Karpas-422 (cell line): ENCODE results near the gene IGSF21. TPM values are rescaled to one million over a fixed set of nuclear protein-coding genes. Genes with fewer than 3 reads are reported as not detected.

Source experiments
- DNase-seq: peaks from one replicate; pipeline ENCODE4 v3.0.0-alpha.2; 2015
- H2AFZ ChIP-seq: fragments of 200-600 bp; sonication (generic); 2 replicates; pipeline ENCODE4 v1.6.1; 2014; ENCODE audit warnings: antibody characterized with exemption, low read length, mixed read lengths
- H3K27ac ChIP-seq: fragments of 200-600 bp; sonication (generic); 2 replicates; pipeline ENCODE4 v1.5.1; 2014; ENCODE audit warnings: mild to moderate bottlenecking, low read length, moderate library complexity
- H3K27me3 ChIP-seq: fragments of 200-600 bp; sonication (generic); 2 replicates; pipeline ENCODE4 v1.6.1; 2014; ENCODE audit warnings: low read length, mixed read lengths
- H3K36me3 ChIP-seq: fragments of 200-600 bp; sonication (generic); 2 replicates; pipeline ENCODE4 v1.6.1; 2014; ENCODE audit warnings: low read length, mixed read lengths; ENCODE audit not compliant: insufficient read depth
- H3K4me1 ChIP-seq: fragments of 200-600 bp; sonication (generic); 2 replicates; pipeline ENCODE4 v1.6.1; 2014; ENCODE audit warnings: mild to moderate bottlenecking, low read length, mixed read lengths
- H3K4me2 ChIP-seq: fragments of 200-600 bp; sonication (generic); 2 replicates; pipeline ENCODE4 v1.6.1; 2014; ENCODE audit warnings: low read length, low read depth, mild to moderate bottlenecking; ENCODE audit not compliant: poor library complexity, severe bottlenecking
- H3K4me3 ChIP-seq: fragments of 200-600 bp; sonication (generic); 2 replicates; pipeline ENCODE4 v1.5.1; 2014; ENCODE audit warnings: mild to moderate bottlenecking, antibody characterized with exemption, low read length, mixed read lengths
- H3K79me2 ChIP-seq: fragments of 200-600 bp; sonication (generic); 2 replicates; pipeline ENCODE4 v1.6.1; 2014; ENCODE audit warnings: mild to moderate bottlenecking, low read length, mixed read lengths
- H3K9ac ChIP-seq: fragments of 200-600 bp; sonication (generic); 2 replicates; pipeline ENCODE4 v1.6.0; 2014; ENCODE audit warnings: low read length
- H3K9me2 ChIP-seq: fragments of 200-600 bp; sonication (generic), shearing (Covaris generic); replicated peaks from 2 replicates; pipeline ENCODE4 v1.6.0; 2014; ENCODE audit warnings: mild to moderate bottlenecking, low read length, moderate library complexity; ENCODE audit not compliant: insufficient read depth
- H3K9me3 ChIP-seq: fragments of 300-700, 200-600 bp; sonication (generic); 2 replicates; pipeline ENCODE4 v1.6.1; 2014; ENCODE audit warnings: low read length, mixed read lengths
- H4K20me1 ChIP-seq: fragments of 200-600 bp; sonication (generic); 2 replicates; pipeline ENCODE4 v1.6.1; 2014; ENCODE audit warnings: mild to moderate bottlenecking, antibody characterized with exemption, low read length, low read depth; ENCODE audit not compliant: insufficient read depth
- total RNA-seq: library from RNA; depleted of rRNA; stranded (reverse); fragments of >200 nt; shearing (Covaris generic); gene quantifications from 2 replicates; pipeline ENCODE4 v1.2.3, GENCODE V29; 2014; ENCODE audit warnings: low replicate concordance

Gene IGSF21
- total RNA-seq, 1 experiment from 2014 or later: 0.26 TPM

- Histone ChIP-seq H3K27ac (no peak overlapping the region), H3K9me2 (no peaks in the 10 kb centered on the region), H3K79me2 (no peaks in the 10 kb centered on the region), H2AFZ (no peak overlapping the region), H4K20me1 (no peaks in the 10 kb centered on the region), H3K9me3 (no peaks in the 10 kb centered on the region), H3K4me1 (no peaks in the 10 kb centered on the region), H3K4me3 (no peak overlapping the region), H3K9ac (no peak overlapping the region), H3K27me3 (no peaks in the 10 kb centered on the region), H3K4me2 (no peak overlapping the region), H3K36me3 (no peaks in the 10 kb centered on the region)
- no peak for DNase-seq
Measured at GRCh38 chr1:18119289-18119688, 11.7 kb downstream of the IGSF21 start.

- Histone ChIP-seq H3K9me3 (no peaks in the 10 kb centered on the region), H2AFZ (no peak overlapping the region), H4K20me1 (no peaks in the 10 kb centered on the region), H3K9ac (no peak overlapping the region), H3K27ac (no peak overlapping the region), H3K9me2 (no peaks in the 10 kb centered on the region), H3K4me2 (no peak overlapping the region), H3K4me1 (no peaks in the 10 kb centered on the region), H3K27me3 (no peaks in the 10 kb centered on the region), H3K4me3 (no peak overlapping the region), H3K36me3 (no peaks in the 10 kb centered on the region), H3K79me2 (no peaks in the 10 kb centered on the region)
- no peak for DNase-seq
Measured at GRCh38 chr1:18119771-18120377, 12.3 kb downstream of the IGSF21 start.

- Histone ChIP-seq H3K9ac (no peak overlapping the region), H3K4me3 (no peak overlapping the region), H3K27me3 (no peaks in the 10 kb centered on the region), H3K79me2 (no peaks in the 10 kb centered on the region), H3K36me3 (no peaks in the 10 kb centered on the region), H3K27ac (no peak overlapping the region), H3K9me2 (no peaks in the 10 kb centered on the region), H3K4me1 (no peaks in the 10 kb centered on the region), H4K20me1 (0 out of 2 replicates have a peak, but pooled peaks cover 3% of the 10 kb centered on the region), H3K4me2 (no peak overlapping the region), H3K9me3 (no peaks in the 10 kb centered on the region), H2AFZ (no peak overlapping the region)
- no peak for DNase-seq
Measured at GRCh38 chr1:18120638-18121037, 13.0 kb downstream of the IGSF21 start.

GRCh38 chr1:18121072-18121820, 13.6 kb downstream of the IGSF21 start:
- H4K20me1 ChIP-seq: 0 out of 2 replicates have a peak, but pooled peaks cover 3% of the 10 kb centered on the region
- H3K9me2 ChIP-seq: no peaks in the 10 kb centered on the region
- no peak for DNase-seq

GRCh38 chr1:18123467-18123992, 15.9 kb downstream of the IGSF21 start:
- Histone ChIP-seq H3K36me3 (no peaks in the 10 kb centered on the region), H3K9me3 (no peaks in the 10 kb centered on the region), H3K9ac (no peak overlapping the region), H3K9me2 (no peaks in the 10 kb centered on the region), H4K20me1 (0 out of 2 replicates have a peak, but pooled peaks cover 3% of the 10 kb centered on the region), H3K27me3 (no peaks in the 10 kb centered on the region), H3K4me3 (no peak overlapping the region), H3K4me2 (no peak overlapping the region), H3K27ac (no peak overlapping the region), H3K79me2 (no peaks in the 10 kb centered on the region), H2AFZ (no peak overlapping the region), H3K4me1 (no peaks in the 10 kb centered on the region)
- DNase-seq: no peak

More at GRCh38 chr1:18121072-18121820, 13.6 kb downstream of the IGSF21 start:
- no peak overlapping the region for H3K4me3 ChIP-seq
- no peaks in the 10 kb centered on the region for H3K9me3 ChIP-seq
- no peaks in the 10 kb centered on the region for H3K79me2 ChIP-seq
- no peak overlapping the region for H3K4me2 ChIP-seq
- no peak overlapping the region for H2AFZ ChIP-seq
- no peak overlapping the region for H3K27ac ChIP-seq
- H3K4me1 ChIP-seq: no peaks in the 10 kb centered on the region
- H3K27me3 ChIP-seq: no peaks in the 10 kb centered on the region
- no peaks in the 10 kb centered on the region for H3K36me3 ChIP-seq
- no peak overlapping the region for H3K9ac ChIP-seq

- Histone ChIP-seq H2AFZ (no peak overlapping the region), H3K27ac (no peak overlapping the region), H3K79me2 (no peaks in the 10 kb centered on the region), H3K9me2 (no peaks in the 10 kb centered on the region), H3K9ac (no peak overlapping the region), H3K36me3 (no peaks in the 10 kb centered on the region), H4K20me1 (0 out of 2 replicates have a peak, but pooled peaks cover 3% of the 10 kb centered on the region), H3K4me3 (no peak overlapping the region), H3K4me1 (no peaks in the 10 kb centered on the region), H3K9me3 (no peaks in the 10 kb centered on the region), H3K4me2 (no peak overlapping the region), H3K27me3 (no peaks in the 10 kb centered on the region)
- no peak for DNase-seq
Measured at GRCh38 chr1:18124977-18125376, 17.4 kb downstream of the IGSF21 start.

GRCh38 chr1:18126616-18127015, 19.0 kb downstream of the IGSF21 start:
- Histone ChIP-seq H3K4me1 (no peaks in the 10 kb centered on the region), H3K9ac (no peak overlapping the region), H3K27me3 (no peaks in the 10 kb centered on the region), H2AFZ (no peak overlapping the region), H3K27ac (no peak overlapping the region), H3K4me3 (no peak overlapping the region), H3K4me2 (no peak overlapping the region), H4K20me1 (0 out of 2 replicates have a peak, but pooled peaks cover 3% of the 10 kb centered on the region), H3K36me3 (no peaks in the 10 kb centered on the region), H3K79me2 (no peaks in the 10 kb centered on the region), H3K9me2 (no peaks in the 10 kb centered on the region), H3K9me3 (no peaks in the 10 kb centered on the region)
- DNase-seq: no peak

- DNase-seq: no peak
- no peaks in the 10 kb centered on the region for H3K9me2 ChIP-seq
- H2AFZ ChIP-seq: no peak overlapping the region
- 0 out of 2 replicates have a peak, but pooled peaks cover 3% of the 10 kb centered on the region for H4K20me1 ChIP-seq
- H3K4me2 ChIP-seq: no peak overlapping the region
- H3K36me3 ChIP-seq: no peaks in the 10 kb centered on the region
- H3K9ac ChIP-seq: no peak overlapping the region
- no peaks in the 10 kb centered on the region for H3K4me1 ChIP-seq
- no peak overlapping the region for H3K27ac ChIP-seq
- H3K27me3 ChIP-seq: no peaks in the 10 kb centered on the region
- no peak overlapping the region for H3K4me3 ChIP-seq
- H3K79me2 ChIP-seq: no peaks in the 10 kb centered on the region
- no peaks in the 10 kb centered on the region for H3K9me3 ChIP-seq
Measured at GRCh38 chr1:18128298-18128697, 20.7 kb downstream of the IGSF21 start.
